NAMALWA (cell line): ENCODE measurements around the gene NOL7.

Experiments
- DNase-seq: peaks from one replicate; pipeline ENCODE4 v3.0.0-alpha.2; 2015; ENCODE audit warnings: low spot score

NOL7 gene

DNA sequence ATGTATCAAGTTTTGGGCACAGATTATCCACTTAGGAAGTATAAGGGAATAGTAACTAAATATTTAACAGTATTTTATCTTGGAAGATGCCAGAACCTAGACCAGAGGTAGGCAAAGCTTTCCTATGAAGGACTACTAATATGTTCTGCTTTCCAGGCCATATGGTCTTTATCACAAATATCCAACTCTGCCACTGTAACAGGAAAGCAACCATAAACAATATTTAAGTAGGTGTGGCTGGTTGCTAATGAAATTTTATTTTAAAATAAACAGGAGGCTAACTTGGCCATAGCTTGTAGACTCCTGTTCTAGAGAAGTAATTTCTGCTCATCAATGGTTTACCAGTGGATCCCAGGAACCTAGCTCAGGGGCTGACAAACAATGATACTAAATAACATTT, 39.4 kb downstream of the NOL7 start:
- no peak for DNase-seq

DNA sequence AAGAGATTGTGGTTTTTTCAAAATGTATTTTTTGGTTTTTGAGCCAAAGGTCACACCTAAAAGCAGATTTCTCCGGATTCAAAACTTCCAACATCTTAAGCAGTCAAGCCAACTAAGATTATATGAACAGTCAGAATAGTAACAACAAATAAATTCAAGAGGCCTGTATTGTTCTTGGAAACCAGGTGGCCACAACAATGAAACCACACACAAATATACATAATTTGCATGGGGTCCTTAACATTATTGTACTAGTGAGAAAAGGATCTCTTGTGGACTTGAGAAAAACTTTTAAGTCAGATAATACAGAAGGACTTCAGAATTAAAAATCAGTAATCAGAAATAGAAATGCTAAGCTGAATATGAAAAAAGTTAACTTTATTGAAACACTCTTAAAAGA, 40.6 kb downstream of the NOL7 start:
- no peak for DNase-seq

DNA sequence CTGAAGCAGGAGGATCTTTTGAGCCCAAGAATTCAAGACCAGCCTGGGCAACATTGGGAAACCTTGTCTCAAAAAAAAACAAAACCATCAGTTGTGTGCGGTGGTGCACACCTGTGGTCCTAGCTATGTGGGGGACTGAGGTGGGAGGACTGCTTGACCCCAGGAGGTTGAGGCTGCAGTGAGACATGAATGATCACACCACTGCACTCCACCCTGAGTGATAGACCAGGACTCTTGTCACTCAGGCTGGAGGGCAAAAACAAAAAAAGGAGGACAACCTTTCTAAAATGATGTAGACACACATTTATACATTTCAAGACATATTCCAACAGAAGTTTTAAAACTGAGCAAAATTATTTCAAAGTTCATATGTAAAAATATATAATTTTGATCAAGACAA, 45.1 kb downstream of the NOL7 start:
- no peak for DNase-seq

DNA sequence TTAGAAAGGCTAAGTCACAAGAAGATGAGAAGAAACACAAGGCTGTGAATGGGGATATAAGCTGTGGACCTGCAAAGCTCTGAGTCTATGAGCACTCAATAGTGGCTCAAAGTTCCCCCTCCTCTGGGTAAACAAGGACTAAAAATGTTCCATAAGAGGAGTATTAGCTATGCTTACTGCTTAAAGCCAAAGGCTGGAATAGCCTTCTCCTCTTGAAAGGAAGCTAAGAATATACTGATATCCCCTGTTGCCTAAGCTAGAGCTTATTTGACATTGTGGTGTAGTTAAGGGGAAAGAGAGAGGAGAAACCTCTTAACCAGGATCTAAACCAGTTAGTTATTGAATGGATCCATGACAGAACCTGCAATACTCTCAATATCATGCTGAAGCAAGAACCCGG, 45.8 kb downstream of the NOL7 start:
- no peak for DNase-seq

DNA sequence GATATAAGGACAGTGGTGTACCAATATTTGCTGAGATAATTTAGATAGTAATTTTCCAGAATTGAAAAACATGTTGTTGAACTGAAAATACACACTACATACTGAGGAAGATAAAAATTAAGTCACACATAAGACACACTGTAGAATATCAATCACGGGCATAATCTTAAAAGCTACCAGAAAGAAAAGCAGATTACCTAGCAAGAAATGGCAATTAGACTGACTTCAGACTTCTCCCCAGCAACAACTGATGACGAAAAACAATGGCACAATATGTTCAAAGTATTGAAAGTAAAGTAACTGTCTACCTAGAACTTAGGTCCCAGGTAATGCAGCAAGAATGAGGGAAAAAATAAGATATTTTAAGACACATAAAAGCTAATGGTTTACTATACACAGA, 46.5 kb downstream of the NOL7 start:
- no peak for DNase-seq

DNA sequence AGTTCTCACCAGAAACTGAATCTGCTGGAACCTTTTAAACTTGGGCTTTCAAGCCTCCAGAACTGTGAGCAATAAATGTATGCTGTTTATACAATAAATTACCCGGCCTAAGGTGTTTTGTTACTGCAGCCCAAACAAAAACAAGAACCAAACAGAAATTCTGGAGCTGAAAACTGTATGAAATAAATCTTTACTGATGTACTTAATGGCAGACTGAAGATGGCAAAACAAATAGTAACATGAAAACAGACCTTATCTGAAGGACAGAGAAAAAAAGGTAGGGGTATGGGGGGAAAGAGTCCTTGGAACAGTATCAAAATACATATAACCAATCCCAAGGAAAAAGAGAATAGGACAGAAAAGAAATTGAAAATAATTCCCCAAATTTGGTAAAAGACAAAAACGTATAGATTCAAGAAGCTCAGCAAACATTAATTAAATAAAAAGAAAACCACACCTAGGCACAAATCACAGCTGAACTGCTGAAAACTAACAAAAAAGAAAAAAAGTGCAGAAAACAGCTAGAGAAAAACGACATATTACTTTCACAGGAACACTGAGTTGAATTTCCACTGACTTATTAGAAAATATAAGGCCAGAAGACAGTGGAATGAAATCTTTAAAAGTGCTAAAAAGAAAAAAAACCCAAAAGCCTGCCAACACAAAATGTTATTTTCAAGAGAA, 47.7 kb downstream of the NOL7 start:
- DNase-seq: no peak

DNA sequence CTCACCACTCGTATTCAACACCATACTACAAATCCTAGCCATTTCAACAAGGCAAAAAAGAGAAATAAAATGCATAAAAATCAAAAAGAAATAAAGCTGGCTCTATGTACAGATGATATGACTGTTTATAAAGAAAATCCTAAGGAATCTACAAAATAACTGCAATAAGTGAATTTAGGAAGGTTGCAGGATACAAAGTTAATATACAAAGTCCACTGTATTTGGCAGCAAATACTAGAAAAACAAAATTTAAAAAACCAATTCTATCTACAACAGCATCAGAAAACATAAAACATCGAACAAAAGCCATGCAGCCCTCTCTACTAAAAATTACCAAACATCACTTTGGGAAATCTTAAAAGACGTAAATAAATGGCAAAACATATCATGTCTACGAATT, 48.9 kb downstream of the NOL7 start:
- no peak for DNase-seq

DNA sequence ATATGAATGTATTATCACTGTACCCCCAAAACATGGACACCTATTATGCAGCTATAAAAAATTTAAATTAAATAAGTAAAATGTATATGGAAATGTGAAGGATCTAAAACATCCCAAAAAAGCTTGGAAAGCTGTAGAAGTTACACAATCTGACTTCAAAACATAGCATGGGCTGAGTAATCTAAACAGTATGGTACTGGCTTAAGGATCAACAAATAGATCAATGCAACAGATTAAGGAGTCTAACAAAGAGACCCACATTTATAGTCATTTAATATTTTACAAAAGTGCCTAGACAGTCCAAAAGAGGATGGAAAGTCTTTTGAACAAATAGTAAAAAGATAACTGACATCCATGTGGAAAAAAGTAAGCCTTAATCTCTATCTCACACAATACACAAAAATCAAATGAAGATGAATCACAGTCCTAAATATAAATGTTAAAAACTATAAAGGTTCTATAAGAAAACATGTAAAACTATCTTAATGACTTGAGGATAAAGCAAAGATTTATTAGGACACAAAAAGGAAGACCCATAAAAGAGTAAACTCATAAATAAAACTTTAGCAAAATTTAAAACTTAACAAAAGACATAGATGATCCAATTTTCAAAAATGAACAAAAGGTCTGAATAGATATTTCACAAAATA, 49.7 kb downstream of the NOL7 start:
- no peak for DNase-seq

DNA sequence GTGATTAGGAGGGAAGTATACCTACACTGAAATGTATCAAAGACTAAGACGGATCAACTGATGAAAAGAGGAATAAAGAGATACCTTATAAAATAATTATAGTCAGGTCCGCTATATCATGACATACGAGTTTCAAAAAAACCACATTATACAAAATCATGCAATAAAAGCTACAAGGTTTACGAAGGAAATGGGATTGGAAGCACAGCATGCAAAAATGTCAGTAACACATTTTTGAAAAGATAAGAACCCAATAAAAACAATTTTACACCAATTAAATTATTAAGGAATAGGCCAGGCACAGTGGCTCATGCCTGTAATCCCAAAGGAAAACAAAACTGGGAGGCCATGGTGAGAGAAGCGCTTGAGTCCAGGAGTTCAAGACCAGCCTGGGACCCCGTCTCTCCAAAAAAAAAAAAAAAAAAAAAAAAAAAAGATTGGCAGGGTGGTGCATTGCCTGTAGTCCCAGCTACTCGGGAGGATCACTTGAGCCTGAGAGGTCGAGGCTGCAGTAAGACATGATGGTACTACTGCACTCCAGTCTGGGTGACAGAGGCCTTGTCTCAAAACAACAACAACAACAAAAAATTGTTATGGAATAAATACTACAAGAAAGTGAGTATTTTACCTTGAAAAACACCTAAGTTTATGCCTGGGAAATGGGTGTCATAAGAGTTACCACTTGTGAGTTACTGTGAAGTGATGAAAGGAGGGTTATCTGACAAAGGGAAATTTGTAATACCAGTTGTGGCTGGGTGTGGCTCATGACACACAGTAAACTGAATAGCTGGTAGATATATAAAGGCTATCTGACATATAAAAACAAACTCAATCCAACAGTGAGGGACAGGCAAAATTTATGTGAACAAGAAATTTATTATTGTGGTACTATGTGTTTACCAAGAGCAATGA, 51.3 kb downstream of the NOL7 start:
- no peak for DNase-seq

DNA sequence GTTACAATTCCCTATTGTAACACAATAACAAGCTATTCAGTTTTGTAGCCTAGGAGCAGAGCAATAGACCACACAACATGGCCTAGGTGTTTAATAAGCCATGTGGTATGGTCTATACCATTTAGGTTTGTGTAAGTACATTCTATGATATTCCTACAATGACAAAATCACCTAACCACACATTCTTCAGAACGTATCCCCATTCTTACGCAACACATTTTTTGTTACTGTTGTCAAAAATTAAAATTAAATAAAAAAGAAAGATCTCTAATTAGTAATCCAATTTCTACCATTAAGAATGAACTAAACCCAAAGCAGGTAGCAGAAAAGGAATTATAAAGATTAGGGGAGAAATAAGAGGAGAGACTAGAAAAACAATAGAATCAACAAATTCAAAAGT, 52.5 kb downstream of the NOL7 start:
- no peak for DNase-seq

DNA sequence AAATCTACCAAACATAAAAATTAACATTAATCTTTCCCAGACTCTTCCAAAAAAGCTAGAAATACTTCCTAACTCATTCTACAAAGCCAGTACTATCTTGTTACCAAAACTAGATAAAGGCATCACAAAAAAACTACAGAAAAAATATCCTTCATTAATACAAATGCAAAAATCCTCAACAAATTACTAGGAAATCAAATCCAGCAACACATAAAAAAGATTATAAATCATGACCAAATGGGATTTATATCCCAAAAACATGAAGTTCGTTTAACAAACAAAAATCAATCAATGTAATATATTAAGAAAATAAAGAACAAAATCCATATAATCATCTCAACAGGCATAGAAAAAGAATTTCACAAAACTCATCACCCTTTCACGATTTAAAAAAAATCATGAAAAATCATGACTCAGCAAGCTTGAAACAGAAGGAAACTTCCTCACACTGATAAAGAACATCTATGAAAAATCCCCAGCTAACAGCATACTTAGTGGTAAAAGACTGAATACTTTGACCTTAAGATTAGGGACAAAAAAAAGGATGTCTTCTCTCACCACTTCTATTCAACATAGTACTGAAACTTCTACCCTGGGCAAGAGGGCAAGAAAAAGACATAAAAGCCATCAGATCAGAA, 53.3 kb downstream of the NOL7 start:
- DNase-seq: no peak

DNA sequence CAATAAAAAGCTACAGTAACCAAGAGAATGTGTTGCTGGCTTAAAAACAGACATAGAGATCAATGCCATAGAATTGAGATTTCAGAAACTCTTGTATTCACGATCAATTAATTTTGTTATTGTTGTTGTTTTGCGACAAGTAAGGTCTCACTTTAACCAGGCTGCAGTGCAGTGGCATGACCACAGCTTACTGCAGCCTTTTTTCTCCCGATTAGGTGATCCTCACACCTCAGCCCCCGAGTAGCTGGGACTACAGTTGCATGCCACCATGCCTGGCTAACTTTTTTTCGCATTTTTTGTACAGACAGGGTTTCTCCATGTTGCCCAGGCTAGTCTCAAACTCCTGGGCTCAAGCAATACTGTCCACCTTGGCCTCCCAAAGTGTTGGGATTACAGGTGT, 54.3 kb downstream of the NOL7 start:
- DNase-seq: no peak
